ENCODE data around the gene ZNF398. TPM values are rescaled to one million over a fixed set of nuclear protein-coding genes. Genes with fewer than 3 reads are reported as not detected.

The ZNF398 gene
- total RNA-seq, 1 donor from 2014 or later: 9.9 TPM

GRCh38 chr7:149154056-149154455 is 6.8 kb downstream of the ZNF398 start:
- Mint-ChIP-seq H3K4me1 (peaks cover 2% of the 10 kb centered on the region), H3K27ac (no peak overlapping the region), H3K4me3 (no peak overlapping the region), H3K27me3 (ENCODE audit: insufficient read depth, low read depth) (no peaks in the 10 kb centered on the region), H3K9me3 (peaks cover 5% of the 10 kb centered on the region), H3K36me3 (peaks cover 32% of the 10 kb centered on the region)
- Histone ChIP-seq H4K20me1 (ENCODE audit: low read depth) (peaks cover 20% of the 10 kb centered on the region), H3K9ac (no peak overlapping the region), H3K4me3 (no peak overlapping the region), H3K4me1 (no peaks in the 10 kb centered on the region), H3K9me3 (ENCODE audit: low read depth) (no peaks in the 10 kb centered on the region), H2AFZ (replicated peaks) (no peak overlapping the region), H3K36me3 (no peaks in the 10 kb centered on the region), H3K27ac (no peak overlapping the region), H3K4me2 (no peak overlapping the region), H3K27me3 (no peaks in the 10 kb centered on the region), H3K79me2 (ENCODE audit: low read depth) (peaks cover 48% of the 10 kb centered on the region), H3F3A (ENCODE audit: low read depth) (no peaks in the 10 kb centered on the region)
- TF ChIP-seq EZH2phosphoT487 (IDR thresholded peaks at IDR 0.05) (no peak), CTCF (IDR thresholded peaks at IDR 0.05) (no peak), EZH2 (IDR thresholded peaks at IDR 0.05) (no peak)
- no peak for DNase-seq (ENCODE audit: low spot score)

- Mint-ChIP-seq H3K4me3 (no peak overlapping the region), H3K27ac (no peak overlapping the region), H3K4me1 (no peaks in the 10 kb centered on the region), H3K9me3 (peaks cover 5% of the 10 kb centered on the region), H3K36me3 (peaks cover 33% of the 10 kb centered on the region), H3K27me3 (ENCODE audit: insufficient read depth, low read depth) (no peaks in the 10 kb centered on the region)
- H3K79me2 ChIP-seq (ENCODE audit: low read depth): peaks cover 19% of the 10 kb centered on the region
- no peaks in the 10 kb centered on the region for H3K9me3 ChIP-seq (ENCODE audit: low read depth)
- H3K27ac ChIP-seq: no peak overlapping the region
- H3K4me1 ChIP-seq: no peaks in the 10 kb centered on the region
- no peak for DNase-seq (ENCODE audit: low spot score)
- no peak overlapping the region for H3K9ac ChIP-seq
- no peak overlapping the region for H3K4me2 ChIP-seq
- no peak overlapping the region for H3K4me3 ChIP-seq
- H2AFZ ChIP-seq (replicated peaks): no peak overlapping the region
- H4K20me1 ChIP-seq (ENCODE audit: low read depth): no peaks in the 10 kb centered on the region
- no peaks in the 10 kb centered on the region for H3F3A ChIP-seq (ENCODE audit: low read depth)
- no peaks in the 10 kb centered on the region for H3K36me3 ChIP-seq
- TF ChIP-seq CTCF (IDR thresholded peaks at IDR 0.05) (no peak), EZH2 (IDR thresholded peaks at IDR 0.05) (no peak), EZH2phosphoT487 (IDR thresholded peaks at IDR 0.05) (no peak)
- H3K27me3 ChIP-seq: no peaks in the 10 kb centered on the region
These were observed 9.6 kb downstream of the ZNF398 start for GRCh38 chr7:149156898-149157297.

- Mint-ChIP-seq H3K27me3 (ENCODE audit: insufficient read depth, low read depth) (peaks cover 2% of the 10 kb centered on the region), H3K36me3 (peaks cover 14% of the 10 kb centered on the region)
These were observed 14.1 kb downstream of the ZNF398 start for GRCh38 chr7:149161241-149161848.

More at GRCh38 chr7:149161241-149161848, 14.1 kb downstream of the ZNF398 start:
- peaks cover 3% of the 10 kb centered on the region for H3K4me1 Mint-ChIP-seq
- H3K27ac ChIP-seq: no peak overlapping the region
- no peak overlapping the region for H3K4me2 ChIP-seq
- TF ChIP-seq EZH2phosphoT487 (IDR thresholded peaks at IDR 0.05): no peak
- no peak for TF ChIP-seq CTCF (IDR thresholded peaks at IDR 0.05)
- TF ChIP-seq EZH2 (IDR thresholded peaks at IDR 0.05): no peak
- no peak for DNase-seq (ENCODE audit: low spot score)
- no peaks in the 10 kb centered on the region for H3K9me3 ChIP-seq (ENCODE audit: low read depth)
- no peaks in the 10 kb centered on the region for H4K20me1 ChIP-seq (ENCODE audit: low read depth)
- H3K27me3 ChIP-seq: no peaks in the 10 kb centered on the region
- no peaks in the 10 kb centered on the region for H3F3A ChIP-seq (ENCODE audit: low read depth)
- no peak overlapping the region for H3K4me3 ChIP-seq
- no peaks in the 10 kb centered on the region for H3K79me2 ChIP-seq (ENCODE audit: low read depth)
- no peak overlapping the region for H3K4me3 Mint-ChIP-seq
- H3K27ac Mint-ChIP-seq: no peak overlapping the region
- H3K36me3 ChIP-seq: no peaks in the 10 kb centered on the region
- H3K9me3 Mint-ChIP-seq: no peaks in the 10 kb centered on the region
- no peak overlapping the region for H2AFZ ChIP-seq (replicated peaks)
- H3K4me1 ChIP-seq: no peaks in the 10 kb centered on the region
- H3K9ac ChIP-seq: no peak overlapping the region
